Daoy (cell line): ENCODE measurements around the gene SCRN2. TPM values are rescaled to one million over a fixed set of nuclear protein-coding genes. Genes with fewer than 3 reads are reported as not detected.
A peak's percentile ranks its signal among the peaks of the same experiment; 100 is the strongest.

Experiments used
- DNase-seq: peaks from one replicate; pipeline ENCODE4 v3.0.0-alpha.2; 2015; ENCODE audit warnings: low read depth
- total RNA-seq: library from RNA; depleted of rRNA; stranded (reverse); fragments of >200 nt; shearing (Covaris generic); gene quantifications from 2 replicates; pipeline ENCODE4 v1.2.3, GENCODE V29; 2014; rRNA removed

SCRN2 gene
- total RNA-seq, 1 experiment from 2014 or later: 7.1 TPM

DNA sequence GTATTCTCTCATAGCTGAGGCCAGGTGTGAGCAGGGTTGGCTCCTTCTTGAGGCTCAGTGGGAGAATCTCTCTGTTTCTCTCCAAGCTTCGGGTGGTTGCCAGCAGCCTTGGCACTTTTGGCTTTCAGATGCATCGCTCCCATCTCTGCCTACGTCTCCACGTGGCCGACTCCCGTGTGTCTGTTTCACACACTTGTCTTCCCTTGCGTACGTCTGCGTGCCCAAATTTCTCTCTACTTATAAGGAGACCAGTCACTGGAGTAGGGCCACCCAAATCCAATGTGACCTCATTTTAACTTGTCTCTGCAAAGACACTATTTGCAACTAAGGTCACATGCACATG lies 34.2 kb downstream of the SCRN2 start:
- no peak for DNase-seq

- DNase-seq: no peak
These were observed 34.8 kb downstream of the SCRN2 start for GRCh38 chr17:47806026-47806912.

GRCh38 chr17:47804461-47804860 lies 36.6 kb downstream of the SCRN2 start:
- DNase-seq: no peak

GRCh38 chr17:47803751-47804150 lies 37.3 kb downstream of the SCRN2 start:
- no peak for DNase-seq

DNA sequence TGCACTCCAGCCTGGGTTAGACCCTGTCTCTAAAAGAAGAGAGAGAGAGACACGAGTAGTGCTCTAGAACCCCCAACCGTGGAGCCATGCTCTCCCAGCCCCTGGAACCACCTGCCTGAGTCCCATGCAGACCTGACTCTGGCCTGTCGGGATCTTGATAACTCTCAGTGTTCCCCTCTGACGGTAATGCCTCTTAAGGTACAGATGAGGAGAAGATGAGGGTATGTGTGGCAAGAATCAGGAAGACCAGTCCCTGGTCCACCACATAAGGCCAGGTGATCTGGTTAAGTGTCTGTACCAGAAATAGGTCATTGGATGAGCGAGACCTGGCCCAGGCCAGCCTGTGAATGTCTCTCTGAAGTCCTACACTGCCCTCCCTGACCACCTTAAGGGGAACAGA lies 37.9 kb downstream of the SCRN2 start:
- no peak for DNase-seq

GRCh38 chr17:47802341-47803022 lies 38.6 kb downstream of the SCRN2 start:
- peak; percentile 50 for DNase-seq

DNA sequence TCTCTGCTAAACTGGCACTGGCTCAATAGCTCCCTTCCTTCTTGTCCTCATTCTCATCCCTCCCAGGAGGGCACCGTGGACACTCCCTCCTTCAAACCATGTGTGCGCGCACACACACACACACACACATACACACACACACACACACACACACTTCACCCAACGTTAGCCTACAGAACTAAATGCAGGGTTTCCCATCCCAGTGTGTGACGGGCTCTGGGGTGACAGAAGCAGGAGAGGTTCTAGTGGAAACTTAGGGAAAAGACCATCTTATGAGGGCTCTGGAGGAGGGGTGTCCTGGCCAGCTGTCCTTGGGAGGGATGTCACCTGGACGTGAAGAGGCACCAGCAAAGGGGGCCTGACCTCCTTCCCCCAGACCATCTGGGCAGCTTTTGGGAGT lies 39.2 kb downstream of the SCRN2 start:
- DNase-seq: no peak

DNA sequence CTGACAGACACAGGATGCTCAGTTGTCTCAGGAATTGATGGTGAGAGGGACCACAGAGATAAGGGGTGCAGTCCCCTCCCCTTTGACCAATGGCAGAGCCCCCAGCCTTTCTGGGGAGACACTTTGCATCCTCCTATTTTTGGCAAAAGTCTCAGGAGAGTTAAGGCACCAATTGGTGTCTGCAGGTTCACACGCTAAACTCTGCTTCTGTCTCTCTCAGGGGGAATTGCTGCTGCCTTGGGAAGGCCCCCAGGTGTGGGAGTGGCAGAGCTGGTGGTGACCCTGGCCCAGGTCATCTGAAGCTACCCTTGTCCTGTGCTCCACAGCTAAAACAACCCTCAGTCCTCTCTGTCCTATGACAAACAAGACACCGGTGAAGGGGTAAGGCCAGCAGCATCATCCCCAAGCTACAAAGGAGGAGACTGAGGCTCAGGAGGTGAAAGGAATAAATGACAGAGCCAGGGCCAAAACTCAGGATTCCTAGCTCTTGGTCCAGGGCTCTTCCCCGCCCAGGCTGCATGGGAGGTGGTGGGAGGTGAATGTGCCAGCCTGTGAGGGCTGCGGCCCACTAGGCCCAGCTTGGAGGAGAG lies 39.8 kb downstream of the SCRN2 start:
- no peak for DNase-seq

DNA sequence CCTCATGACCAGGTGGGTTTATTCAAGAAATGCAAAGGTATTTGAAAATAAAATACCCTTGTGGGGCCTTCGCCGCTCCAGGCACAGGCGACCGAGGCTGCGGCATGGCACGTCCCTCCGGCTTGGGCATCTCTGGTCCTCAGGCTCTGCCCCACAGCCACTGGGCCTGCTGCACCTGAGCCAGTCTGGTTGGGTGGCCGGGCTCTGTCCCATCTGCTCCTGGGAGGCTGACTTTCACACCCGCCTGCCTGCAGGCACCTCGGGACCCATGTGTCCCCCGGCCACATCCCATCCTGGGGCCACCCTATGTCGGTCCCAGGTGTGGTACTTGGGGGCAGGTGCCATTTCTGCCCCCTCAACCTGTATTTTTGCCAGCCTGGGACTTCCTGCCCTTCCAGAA lies 40.4 kb downstream of the SCRN2 start:
- DNase-seq: no peak

DNA sequence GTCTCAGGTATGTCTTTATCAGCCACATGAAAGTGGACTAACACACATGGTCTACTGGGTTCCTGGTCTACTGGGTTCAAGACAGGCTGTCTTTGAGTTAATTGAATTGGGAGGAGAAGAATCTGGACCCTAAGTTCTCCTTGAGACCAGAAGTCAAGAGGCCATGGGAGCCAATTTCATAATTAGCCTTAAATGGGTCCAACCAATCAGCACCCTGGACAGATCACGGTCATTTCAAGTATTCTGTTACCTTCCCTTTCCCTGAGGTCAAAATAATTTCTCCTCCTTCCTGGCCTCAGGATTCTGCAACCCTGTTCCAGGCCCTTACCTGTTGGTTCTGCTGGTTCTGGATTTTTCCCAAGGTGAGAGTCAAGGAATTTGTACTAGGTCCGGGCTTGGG lies 43.3 kb downstream of the SCRN2 start:
- DNase-seq: no peak

GRCh38 chr17:47792979-47793378 lies 48.1 kb downstream of the SCRN2 start:
- no peak for DNase-seq

DNA sequence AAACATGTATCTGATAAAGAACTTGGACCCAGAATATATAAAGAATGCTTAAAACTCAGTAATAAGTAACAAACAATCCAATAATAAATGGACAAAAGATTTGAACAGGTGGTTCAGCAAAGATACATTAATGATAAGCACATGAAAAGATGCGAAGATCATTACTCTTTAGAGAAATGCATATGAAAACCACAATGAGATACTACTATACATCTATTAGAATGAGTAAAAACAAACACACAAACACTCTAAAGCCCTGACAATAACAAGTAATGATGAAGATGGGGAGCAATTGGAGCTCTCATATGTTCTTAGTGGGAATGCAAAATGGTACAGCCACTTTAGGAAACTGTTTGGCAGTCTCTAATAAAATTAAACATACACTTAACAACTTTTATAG lies 48.6 kb downstream of the SCRN2 start:
- no peak for DNase-seq

- DNase-seq: no peak
These were observed 50.0 kb downstream of the SCRN2 start for GRCh38 chr17:47791025-47791424.

- peak; percentile 73 for DNase-seq
These were observed 51.2 kb downstream of the SCRN2 start for GRCh38 chr17:47789611-47790561.

Other genes with a start within 250 kb of the SCRN2 start
- 541 and 550 TPM in 2 replicates for gene KPNB1, start 191.4 kb downstream of the SCRN2 start, total RNA-seq
- gene TBKBP1, start 147.1 kb downstream of the SCRN2 start, total RNA-seq: 0.77 and 1.9 TPM in 2 replicates
- 0.06 TPM in 1 of 2 replicates, not detected in the other for gene TBX21, start 108.0 kb downstream of the SCRN2 start, total RNA-seq
- gene OSBPL7, start 19.5 kb downstream of the SCRN2 start, total RNA-seq: 4.0 and 5.6 TPM in 2 replicates
- gene MRPL10, start 9.7 kb downstream of the SCRN2 start, total RNA-seq: 26.3 and 41.3 TPM in 2 replicates
- not detected in 2 replicates for gene LRRC46, start 9.6 kb downstream of the SCRN2 start, total RNA-seq
- 0.06 and 0.23 TPM in 2 replicates for gene SP6, start 9.9 kb upstream of the SCRN2 start, total RNA-seq
- 1.5 TPM in 2 replicates for gene SP2, start 55.0 kb upstream of the SCRN2 start, total RNA-seq
- gene PNPO, start 100.3 kb upstream of the SCRN2 start, total RNA-seq: 18.5 and 26.9 TPM in 2 replicates
- gene PRR15L, start 116.6 kb upstream of the SCRN2 start, total RNA-seq: not detected in 2 replicates
- 74.2 and 93.5 TPM in 2 replicates for gene CDK5RAP3, start 129.8 kb upstream of the SCRN2 start, total RNA-seq
- gene COPZ2, start 196.5 kb upstream of the SCRN2 start, total RNA-seq: 0.57 and 5.5 TPM in 2 replicates
- gene NFE2L1, start 207.1 kb upstream of the SCRN2 start, total RNA-seq: 19.1 and 22.3 TPM in 2 replicates